Epithelial cell of proximal tubule (primary cell): ENCODE measurements around the gene AMPH. TPM values are rescaled to one million over a fixed set of nuclear protein-coding genes. Genes with fewer than 3 reads are reported as not detected.
"Not testable (repeated sequence)": the region's sequence is repeated elsewhere in the genome, so short reads cannot be mapped to it uniquely, and the experiment has no call there.

Source experiments
- DNase-seq: peaks from one replicate; pipeline ENCODE4 v3.0.0-alpha.2; 2011; ENCODE audit warnings: low read depth
- H3K4me3 ChIP-seq: 2 replicates; pipeline ENCODE4 v1.5.1; 2011; ENCODE audit warnings: low read depth, mild to moderate bottlenecking, low read length
- total RNA-seq: library from RNA; depleted of rRNA; stranded (reverse); fragments of >200 nt; gene quantifications from 2 replicates; pipeline ENCODE4 v1.2.3, GENCODE V29; 2015
- TF ChIP-seq, protein P1 (sequence below): conservative IDR thresholded peaks from 2 replicates; pipeline ENCODE4 v1.5.1; 2012; ENCODE audit warnings: low read depth, mild to moderate bottlenecking, low read length

The AMPH gene
- total RNA-seq, 1 donor from 2014 or later = 0.06 TPM

DNA sequence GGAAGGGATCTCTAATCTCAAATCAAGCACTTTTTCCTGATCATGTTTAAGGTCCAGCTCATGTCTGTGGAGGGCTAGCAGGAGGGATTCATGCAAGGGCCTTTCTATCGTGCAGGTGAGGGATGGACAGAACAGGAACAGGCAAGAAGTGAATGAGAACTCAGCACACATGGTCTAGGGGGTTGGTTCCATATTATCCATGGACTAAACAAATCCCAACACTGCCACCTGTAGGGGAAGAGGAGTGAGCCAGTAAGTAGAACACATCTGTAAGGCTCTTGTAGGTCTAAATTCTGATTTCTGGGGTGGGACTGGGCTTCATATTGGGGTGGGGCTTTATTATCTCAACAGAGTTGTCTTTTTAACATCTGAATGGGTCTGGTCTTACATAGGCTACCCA lies 219.8 kb downstream of the AMPH start:
- TF ChIP-seq, protein P1, sequence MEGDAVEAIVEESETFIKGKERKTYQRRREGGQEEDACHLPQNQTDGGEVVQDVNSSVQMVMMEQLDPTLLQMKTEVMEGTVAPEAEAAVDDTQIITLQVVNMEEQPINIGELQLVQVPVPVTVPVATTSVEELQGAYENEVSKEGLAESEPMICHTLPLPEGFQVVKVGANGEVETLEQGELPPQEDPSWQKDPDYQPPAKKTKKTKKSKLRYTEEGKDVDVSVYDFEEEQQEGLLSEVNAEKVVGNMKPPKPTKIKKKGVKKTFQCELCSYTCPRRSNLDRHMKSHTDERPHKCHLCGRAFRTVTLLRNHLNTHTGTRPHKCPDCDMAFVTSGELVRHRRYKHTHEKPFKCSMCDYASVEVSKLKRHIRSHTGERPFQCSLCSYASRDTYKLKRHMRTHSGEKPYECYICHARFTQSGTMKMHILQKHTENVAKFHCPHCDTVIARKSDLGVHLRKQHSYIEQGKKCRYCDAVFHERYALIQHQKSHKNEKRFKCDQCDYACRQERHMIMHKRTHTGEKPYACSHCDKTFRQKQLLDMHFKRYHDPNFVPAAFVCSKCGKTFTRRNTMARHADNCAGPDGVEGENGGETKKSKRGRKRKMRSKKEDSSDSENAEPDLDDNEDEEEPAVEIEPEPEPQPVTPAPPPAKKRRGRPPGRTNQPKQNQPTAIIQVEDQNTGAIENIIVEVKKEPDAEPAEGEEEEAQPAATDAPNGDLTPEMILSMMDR = peak; percentile 52
- no peak overlapping the region for H3K4me3 ChIP-seq
- no peak for DNase-seq

DNA sequence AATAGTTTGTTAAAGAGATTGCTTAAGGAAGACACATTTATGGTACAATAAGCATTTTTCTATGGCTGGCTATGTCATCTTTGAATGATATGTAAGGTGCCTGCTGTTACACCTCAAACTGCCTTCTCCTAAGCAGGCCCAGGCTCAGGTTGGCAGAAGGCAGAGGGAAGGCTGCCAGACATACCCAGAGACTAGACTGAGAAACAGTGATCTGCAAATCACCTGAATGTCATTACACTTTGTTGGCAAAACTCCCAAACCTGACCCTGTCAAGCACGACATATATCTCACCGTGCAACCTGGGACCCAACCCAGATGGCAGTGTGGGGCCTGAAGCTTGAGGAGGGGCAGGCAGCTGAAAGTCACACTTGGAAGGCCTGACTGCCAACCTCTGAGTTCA lies 221.1 kb downstream of the AMPH start:
- no peak for DNase-seq
- TF ChIP-seq, protein P1 = no peak
- no peak overlapping the region for H3K4me3 ChIP-seq

DNA sequence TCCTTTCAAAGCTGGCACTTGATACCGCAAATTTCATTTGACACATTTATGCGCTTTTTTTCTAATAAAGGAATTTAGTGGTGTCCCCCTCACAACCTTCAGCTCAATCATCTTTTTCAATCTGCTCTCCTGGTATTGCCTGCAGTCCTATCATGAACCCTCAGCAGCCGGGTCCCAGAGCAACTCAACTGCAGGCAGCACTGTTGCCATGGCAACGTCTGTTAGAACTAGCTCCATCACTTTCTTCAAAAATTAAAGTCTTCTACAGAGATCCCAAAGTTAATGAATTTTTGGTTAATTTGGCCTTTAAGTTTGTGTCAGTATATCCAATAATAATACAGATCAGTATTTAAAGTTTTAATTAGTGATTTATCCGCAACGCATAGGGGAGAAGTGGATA lies 221.6 kb downstream of the AMPH start:
- TF ChIP-seq, protein P1 = no peak
- DNase-seq = no peak
- H3K4me3 ChIP-seq = no peak overlapping the region

DNA sequence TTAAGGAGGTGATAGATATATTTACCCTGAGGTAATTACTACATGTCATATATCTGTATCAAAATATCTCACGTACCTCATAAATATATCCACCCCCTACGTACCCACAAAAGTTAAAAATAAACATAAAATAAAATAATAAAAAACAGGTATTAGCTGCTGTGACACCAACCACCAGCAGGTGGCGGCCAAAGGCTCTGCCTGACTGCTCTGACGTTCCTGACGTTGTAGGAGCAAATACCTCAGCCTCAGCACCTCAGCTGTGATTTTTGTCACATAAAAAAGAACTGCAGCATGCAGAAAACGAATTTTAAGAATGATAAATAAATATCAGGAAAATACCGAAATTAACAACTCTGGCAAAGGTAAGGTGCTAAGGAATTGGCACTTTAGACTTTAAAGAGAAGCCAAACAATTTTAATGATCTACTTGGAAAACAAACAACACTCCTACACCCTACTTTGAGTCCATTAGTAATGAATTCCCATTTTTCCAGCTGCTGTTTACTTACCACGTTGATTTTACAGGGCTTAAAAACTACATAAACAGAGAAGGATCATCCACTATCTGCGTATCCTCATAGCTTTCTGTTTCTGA lies 232.3 kb downstream of the AMPH start:
- TF ChIP-seq, protein P1 = peak; percentile 96
- H3K4me3 ChIP-seq = no peak overlapping the region
- no peak for DNase-seq

DNA sequence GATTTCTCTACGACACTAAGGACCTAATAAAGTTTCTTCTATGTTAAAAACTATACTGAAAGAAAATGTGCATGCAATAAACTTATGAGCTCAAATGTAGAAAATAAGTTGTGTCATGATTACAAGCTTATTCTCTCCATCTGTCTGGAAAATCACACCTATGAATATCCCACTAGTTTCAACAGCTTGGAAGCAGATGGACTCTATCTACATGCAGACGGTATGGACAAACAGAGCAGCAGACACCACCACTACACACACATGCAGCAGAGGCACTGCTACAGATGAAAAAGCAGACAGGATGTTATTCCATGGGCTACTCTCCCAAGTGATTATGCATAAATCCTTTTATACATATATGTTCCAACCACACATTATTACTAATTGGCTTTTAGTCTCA lies 234.3 kb downstream of the AMPH start:
- H3K4me3 ChIP-seq = no peak overlapping the region
- TF ChIP-seq, protein P1 = no peak
- DNase-seq = no peak

DNA sequence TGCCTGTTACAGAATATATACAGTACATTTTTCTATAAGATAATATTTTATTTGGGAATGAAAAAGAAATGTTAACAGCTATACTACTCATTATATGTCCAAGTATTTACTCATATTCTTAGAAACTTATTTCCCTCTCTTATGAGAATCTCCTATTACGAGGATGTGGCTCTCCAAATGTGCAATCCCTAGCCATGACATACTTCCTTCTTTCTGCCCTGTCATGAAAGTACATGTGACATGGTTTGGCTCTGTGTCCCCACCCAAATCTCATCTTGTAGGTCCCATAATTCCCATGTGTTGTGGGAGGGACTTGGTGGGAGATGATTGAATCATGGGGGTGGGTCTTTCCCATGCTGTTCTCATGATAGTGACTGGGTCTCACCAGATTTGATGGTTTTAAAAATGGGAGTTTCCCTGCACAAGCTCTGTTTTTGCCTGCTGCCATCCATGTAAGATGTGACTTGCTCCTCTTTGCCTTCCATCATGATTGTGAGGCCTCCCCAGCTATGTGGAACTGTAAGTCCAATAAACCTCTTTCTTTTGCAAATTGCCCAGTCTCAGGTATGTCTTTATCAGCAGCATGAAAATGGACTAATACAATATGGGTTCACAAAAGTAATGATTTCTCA lies 235.1 kb downstream of the AMPH start:
- not testable (repeated sequence) for DNase-seq, H3K4me3 ChIP-seq

DNA sequence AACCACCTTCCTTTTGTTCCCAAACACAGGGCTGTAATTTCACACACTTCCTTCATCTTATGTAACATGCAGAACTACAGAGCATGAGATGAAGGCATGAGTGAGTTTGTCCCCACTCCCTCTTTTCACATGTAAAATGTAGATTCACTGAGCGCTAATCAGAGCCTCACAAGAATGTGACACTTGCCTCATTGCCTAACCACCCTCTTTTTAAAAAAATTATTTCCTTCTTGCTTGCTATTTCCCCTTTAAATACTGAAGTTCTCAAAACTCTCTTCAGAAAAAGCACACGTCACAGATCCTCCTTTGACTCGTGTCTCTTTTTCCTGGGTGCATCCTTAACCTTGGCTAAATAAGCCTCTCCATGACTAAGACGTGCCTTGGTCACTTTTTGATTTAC lies 236.5 kb downstream of the AMPH start:
- no peak for DNase-seq
- H3K4me3 ChIP-seq = no peak overlapping the region
- TF ChIP-seq, protein P1 = no peak
